ENCODE results near the gene LCLAT1.
"Not testable (repeated sequence)": the region's sequence is repeated elsewhere in the genome, so short reads cannot be mapped to it uniquely, and the experiment has no call there.

Gene LCLAT1

DNA sequence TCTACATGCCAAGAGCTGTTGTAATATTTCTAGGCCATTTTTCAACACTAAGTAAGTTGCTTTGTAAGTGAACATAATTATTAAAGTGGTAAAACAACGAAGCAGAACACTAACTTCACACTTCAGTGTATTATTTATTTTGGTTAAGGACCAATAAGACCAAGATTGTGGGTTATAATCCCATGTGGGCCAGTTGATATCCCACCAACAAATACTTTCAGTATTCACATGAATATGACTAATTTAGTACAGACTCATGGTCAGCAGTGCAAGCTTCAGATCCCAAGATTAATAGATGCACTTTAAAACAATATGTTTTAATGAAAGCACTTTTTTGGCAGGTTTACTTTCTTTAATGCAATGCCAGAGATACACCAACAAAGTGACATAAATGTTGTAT lies 154.3 kb downstream of the LCLAT1 start:
- no peak for DNase-seq (ENCODE audit: low spot score)

DNA sequence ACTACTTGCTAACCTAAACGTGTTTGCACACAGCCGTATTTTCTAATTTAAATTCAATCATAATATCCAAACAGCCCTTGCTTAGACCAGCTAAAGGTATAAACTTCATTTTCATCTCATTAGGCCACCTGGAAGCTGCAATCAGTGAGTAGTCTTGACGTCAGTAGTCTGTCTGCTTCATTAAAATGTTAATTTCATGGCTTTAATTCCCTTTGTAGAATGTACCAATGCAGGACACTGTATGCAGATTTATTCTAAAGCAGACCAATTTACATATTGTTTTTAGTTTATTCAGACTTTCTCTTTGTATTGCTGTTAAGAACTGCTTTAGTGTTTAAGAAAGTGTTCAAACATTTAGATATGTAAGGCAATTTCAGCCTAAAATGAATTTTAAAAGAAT lies 158.2 kb downstream of the LCLAT1 start:
- no peak for DNase-seq (ENCODE audit: low spot score)

DNA sequence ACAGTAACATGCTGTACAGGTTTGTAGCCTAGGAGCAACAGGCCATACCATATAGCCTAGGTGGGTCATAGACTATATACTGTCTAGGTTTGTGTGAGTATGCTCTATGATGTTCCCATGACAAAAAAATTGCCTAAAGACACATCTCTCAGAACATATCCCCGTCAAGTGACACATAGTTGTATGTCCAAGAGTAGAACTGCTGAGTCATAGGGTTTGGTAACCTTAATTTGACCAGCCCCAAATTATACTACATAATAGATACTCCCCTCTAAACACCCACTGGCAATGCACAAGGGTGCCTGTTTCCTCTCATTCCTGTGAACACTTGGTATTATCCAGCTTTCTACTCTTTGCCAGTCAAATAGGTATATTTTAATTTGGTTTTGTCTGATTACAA lies 161.6 kb downstream of the LCLAT1 start:
- DNase-seq (ENCODE audit: low spot score) = no peak

DNA sequence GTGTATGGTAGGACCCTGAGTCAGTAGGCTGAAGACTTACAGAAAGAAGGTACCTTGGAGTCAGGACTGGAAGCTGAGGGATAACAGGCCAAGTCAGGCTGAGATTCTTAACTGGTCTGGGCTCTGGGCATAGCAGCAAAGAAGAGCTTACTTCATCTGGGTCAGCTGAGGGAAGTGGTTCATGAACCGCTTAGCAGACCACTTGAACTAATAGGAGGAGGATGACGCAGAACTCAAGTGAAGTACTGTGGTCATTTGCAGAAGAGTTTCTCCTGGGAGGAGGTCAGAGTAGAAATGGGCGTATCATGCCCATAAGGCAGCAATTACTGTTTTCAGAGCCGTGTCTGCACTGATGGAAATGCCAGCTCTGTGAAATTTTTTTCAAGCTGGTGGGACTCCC lies 164.5 kb downstream of the LCLAT1 start:
- peak; percentile 79 for DNase-seq (ENCODE audit: low spot score)

DNA sequence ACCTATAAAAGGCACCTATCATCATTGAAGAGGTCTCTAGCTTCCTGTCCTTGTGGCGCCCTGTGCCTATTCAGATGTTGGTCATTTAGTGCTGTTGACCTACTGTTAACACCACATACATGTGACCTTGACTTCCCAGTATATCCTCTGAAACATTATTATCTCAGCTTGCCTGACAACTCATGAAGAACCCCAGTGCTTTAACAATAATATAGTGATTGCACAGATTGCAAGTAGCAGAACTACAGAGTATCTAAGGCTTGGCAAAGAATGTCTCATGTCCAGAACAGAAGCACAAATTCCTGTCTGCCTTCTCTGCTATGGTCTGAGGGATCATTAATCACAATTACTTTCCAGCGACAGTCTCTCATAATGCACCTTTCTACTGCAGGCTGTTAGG lies 165.3 kb downstream of the LCLAT1 start:
- DNase-seq (ENCODE audit: low spot score) = no peak

DNA sequence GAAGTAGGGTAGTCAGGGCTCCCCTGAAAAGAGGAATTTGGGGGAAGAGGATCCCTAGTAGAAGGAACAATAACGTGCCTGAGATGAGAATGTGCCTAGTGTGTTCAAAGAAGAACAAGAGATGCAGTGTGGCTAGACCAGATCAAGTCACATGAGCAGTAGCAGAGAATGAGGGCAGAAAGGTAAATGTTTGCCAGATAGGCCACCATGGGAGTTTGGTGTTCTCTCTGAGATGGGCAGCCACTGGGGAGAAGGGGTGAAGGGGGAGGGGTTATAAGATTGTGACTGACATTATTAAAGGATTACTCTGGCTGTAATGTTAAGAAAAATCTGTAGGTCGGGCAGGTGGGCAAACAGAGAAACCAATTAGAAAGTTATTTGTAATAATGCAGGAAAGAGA lies 166.0 kb downstream of the LCLAT1 start:
- no peak for DNase-seq (ENCODE audit: low spot score)

DNA sequence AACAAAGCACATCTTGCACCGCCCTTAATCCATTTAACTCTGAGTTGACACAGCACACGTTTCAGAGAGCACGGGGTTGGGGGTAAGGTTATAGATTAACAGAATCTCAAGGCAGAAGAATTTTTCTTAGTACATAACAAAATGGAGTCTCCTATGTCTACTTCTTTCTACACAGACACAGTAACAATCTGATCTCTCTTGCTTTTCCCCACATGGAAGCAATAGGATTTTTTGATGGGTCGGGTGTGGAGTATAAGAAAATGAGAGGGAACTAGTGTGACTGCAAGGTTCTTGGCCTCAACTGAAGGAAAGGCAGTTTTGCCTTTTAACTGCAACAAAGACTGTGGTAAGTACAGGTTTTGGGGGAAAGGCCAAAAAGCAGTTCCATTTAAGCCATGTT lies 167.2 kb downstream of the LCLAT1 start:
- not testable (repeated sequence) for DNase-seq (ENCODE audit: low spot score)

DNA sequence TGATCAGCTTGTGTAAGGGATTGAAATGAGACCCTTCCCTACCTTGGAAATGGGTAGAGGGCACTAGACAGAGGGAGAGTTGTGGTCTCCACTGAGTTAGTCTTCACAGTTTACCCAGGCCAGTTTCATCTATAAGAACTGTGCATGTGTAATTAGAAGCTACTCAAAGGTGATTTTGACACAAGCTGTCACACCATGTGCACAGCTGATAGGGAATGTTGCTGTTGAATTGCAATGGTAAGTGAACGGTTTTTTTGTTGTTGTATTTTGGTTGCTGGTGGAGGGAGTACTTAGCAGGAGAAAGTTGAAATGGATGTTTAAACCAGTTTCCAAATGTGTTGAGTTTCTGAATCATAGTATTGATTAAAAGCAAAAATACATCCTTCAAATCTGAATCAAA lies 168.9 kb downstream of the LCLAT1 start:
- DNase-seq (ENCODE audit: low spot score) = no peak

GRCh38 chr2:30620102-30620501 lies 173.1 kb downstream of the LCLAT1 start:
- DNase-seq (ENCODE audit: low spot score) = no peak

- DNase-seq (ENCODE audit: low spot score) = no peak
Observed at GRCh38 chr2:30621836-30622235, 174.8 kb downstream of the LCLAT1 start.

DNA sequence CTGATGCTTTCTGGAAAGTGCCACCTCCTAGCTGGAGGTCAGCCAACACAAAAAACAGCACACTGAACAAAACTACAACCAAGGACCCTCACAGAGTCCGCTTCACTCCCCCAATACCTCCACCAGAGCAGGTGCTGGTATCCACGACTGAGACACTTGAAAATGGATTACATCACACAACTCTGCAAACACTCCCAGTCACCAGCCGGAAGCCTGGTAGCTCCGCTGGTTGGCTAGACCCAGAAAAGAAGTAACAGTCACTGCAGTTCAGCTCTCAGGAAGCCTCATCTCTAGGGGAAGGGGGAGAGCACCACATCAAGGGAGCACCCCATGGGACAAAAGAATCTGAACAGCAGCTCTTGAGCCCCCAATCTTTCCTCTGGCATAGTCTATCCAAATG lies 175.4 kb downstream of the LCLAT1 start:
- DNase-seq (ENCODE audit: low spot score) = no peak

GRCh38 chr2:30625276-30625675 lies 178.2 kb downstream of the LCLAT1 start:
- no peak for DNase-seq (ENCODE audit: low spot score)

DNA sequence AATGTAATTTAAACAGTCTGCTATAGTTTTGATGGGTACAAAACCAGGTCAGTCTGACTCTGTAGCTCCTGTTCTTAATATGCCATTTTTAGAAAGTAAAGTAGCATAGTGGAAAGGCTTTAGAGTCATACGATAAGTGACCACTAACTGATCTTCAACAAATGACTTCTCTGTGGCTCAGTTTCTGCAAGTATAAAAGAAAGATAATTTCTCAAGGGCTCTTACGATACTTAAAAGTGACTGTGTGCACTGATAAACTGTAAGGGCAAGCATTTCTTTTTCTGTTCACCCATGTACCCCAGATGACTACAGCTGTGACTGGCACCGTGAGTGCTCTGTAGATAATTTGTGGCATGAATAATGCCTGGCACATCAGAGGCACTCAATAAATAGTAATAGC lies 178.7 kb downstream of the LCLAT1 start:
- DNase-seq (ENCODE audit: low spot score) = no peak

DNA sequence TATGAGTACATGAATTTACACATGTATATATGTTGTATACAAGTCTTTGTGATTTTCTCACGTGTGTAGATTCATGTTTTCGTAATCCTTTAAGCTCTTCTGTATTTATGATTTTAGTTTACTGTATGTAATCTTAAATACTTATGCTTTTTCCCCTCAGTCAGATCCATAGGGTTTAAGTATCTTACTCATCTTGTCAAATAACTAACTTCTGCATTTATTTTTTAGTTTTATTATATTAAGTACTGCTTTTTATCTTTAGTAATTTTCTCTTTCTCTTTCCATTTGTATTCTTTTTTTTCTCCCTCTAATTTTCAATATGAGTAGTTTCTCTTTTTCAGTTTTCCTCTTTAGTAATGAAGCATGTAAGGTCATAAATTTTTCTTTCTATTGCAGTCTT lies 179.4 kb downstream of the LCLAT1 start:
- DNase-seq (ENCODE audit: low spot score) = no peak

DNA sequence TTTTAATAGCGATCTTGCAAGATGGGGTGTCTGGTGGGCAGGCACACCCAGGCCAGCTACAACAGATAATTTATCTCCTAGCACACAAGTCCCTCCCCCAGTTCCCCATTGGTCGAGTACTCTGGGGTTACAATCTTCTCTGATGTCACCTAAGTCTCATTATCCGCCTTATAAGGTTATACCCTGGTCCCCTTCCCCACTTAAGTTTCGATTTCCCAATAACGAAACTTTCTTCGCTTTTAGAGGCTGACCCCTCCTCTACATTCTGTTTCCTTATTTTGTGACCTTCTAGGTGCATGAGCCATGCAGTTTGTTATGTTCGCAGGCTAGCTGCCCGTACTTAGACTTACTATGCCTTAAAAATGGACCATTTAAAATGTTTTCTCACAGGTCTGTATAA lies 180.1 kb downstream of the LCLAT1 start:
- DNase-seq (ENCODE audit: low spot score) = no peak

DNA sequence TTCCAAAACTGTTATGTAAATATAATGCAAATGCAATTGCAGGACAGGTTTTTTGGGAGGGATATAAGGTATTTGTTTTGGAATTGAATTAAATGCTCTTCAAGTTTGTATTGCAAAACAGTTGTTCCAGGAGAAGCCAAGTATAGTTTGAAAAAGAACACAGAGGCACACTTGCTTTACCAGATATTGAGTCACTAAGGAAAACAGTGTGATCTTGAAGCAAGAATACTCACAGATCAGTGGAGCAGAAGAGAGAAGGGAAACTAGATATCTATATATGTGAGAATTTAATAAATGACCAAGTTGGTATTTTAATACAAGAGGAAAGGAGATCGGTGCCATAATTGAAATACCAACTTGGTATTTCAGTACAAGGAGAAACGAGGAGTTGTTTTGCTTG lies 181.3 kb downstream of the LCLAT1 start:
- no peak for DNase-seq (ENCODE audit: low spot score)

DNA sequence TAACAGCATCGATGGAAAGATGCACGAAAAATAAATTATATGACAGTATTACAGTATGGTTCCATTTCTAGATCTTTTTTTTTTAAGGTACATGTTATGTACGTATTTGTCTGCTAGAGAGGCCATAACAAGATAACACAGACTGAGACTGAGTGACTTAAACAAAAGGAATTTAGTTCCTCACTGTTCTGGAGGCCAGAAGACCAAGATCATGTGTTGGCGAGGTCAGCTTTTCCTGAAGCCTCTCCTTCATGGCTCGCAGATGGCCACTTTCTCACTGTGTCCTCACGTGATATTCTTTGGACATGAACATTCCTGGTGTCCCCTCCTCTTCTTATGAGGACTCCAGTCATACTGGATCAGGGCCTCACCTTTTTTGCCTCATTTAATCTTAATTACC lies 182.8 kb downstream of the LCLAT1 start:
- peak; percentile 34 for DNase-seq (ENCODE audit: low spot score)

DNA sequence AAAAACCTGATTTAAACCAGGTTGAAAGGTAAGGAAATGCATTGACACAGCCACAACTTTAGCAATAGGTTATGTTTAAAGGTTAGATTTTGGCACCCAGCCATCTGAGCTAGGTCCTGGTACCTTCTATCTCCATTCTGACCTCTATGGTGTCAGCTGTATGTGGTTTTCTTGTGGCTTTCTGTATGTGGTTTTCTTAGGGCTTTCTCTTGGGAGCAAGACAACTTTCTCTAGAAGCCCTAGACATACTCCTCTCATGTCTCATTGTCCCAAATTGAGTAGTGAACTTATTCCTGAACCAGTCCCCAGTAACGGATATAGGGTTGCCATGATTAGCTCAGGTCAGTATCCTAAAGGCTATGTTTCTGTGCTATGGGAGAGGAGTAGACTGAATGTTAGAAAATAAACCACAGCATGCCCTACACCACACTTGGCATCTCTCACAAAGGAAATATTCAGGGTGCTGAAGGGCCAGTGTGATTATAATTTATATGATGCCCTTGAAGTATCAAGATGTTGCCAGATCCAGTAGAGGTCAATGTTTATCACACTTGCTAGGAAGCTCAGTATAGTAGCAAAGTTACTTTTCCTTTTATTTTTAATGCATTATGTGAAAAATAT lies 184.1 kb downstream of the LCLAT1 start:
- DNase-seq (ENCODE audit: low spot score) = no peak

GRCh38 chr2:30633039-30633438 lies 186.0 kb downstream of the LCLAT1 start:
- no peak for DNase-seq (ENCODE audit: low spot score)

DNA sequence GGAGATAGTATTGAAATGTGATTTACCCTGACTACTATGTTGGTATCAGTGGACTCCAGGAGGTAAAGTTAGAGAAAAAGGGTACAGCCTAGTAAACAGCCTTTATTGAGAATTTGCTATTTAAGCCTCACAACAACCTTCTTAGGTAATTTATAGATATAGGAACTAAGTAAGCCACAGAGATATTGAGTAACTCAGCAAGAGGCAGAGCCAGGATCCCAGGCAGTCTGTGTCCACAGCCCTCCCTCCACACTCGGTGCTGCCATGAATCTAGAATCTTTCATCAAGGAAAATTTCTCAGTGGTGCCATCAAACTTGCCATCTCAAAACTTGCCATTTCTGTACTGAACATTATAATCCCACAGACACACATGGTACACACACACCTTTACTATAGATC lies 189.3 kb downstream of the LCLAT1 start:
- no peak for DNase-seq (ENCODE audit: low spot score)

GRCh38 chr2:30639836-30640235 lies 192.8 kb downstream of the LCLAT1 start:
- DNase-seq (ENCODE audit: low spot score) = no peak

GRCh38 chr2:30641765-30642345 lies 194.8 kb downstream of the LCLAT1 start:
- DNase-seq (ENCODE audit: low spot score) = no peak

DNA sequence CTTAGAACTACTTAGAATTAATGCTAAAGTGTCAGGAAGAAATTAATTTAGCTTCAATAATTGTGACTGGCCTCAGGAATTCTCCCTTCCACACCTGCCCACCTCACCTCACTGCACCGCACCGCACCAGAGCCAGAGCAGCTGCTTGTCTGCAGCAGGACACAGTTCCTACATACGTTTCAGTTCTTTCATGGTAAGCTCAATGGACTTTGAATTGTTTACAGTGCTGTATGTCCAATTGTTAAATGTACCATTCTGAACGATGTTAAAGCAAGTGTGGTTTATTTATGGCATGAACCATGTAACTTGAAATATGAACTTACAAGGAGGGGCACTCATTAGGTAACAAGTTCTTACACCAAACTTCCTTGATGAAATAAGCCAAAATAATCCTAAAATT lies 196.0 kb downstream of the LCLAT1 start:
- DNase-seq (ENCODE audit: low spot score) = not testable (repeated sequence)

- DNase-seq (ENCODE audit: low spot score) = no peak
Observed at GRCh38 chr2:30643674-30644073, 196.6 kb downstream of the LCLAT1 start.
